AG09309 (cell line): ENCODE data around the gene NALCN.

Experiments used
- DNase-seq: peaks from one replicate; pipeline ENCODE4 v3.0.0-alpha.2; 2010; ENCODE audit warnings: low read depth
- H3K4me3 ChIP-seq: 2 replicates; pipeline ENCODE4 v1.5.1; 2011; ENCODE audit warnings: mild to moderate bottlenecking, low read depth, low read length, moderate library complexity; ENCODE audit not compliant: control insufficient read depth
- TF ChIP-seq, protein P1 (sequence below): IDR thresholded peaks from 2 replicates; pipeline ENCODE4 v1.5.1; 2011; ENCODE audit warnings: mild to moderate bottlenecking, low read depth, low read length, inconsistent platforms; ENCODE audit not compliant: insufficient read depth, control insufficient read depth; ENCODE audit errors: missing control alignments

Gene NALCN

DNA sequence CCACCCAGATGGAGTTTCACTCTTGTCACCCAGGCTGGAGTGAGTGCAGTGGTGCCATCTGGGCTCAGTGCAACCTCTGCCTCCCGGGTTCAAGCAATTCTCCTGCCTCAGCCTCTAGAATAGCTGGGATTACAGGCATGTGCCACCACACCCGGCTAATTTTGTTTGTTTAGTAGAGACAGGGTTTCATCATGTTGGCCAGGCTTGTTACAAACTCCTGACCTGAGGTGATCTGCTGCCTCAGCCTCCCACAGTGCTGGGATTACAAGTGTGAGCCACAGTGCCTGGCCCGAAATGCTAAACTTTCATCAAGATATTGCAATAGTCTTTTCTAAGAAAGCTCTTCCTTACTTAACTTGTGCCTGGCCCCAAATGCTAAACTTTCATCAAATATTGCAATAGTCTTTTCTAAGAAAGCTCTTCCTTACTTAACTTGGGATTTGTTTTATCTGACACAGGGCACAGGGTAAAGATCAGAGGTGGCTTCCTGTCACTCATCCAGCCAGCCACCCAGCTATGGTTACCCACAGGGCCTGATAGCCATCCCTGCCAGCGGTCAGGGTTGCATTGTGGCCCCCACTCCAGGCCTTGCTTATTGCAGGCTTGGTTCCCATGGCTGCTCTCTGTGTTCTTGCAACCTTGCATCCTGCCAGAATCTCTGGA lies 389.4 kb downstream of the NALCN start:
- no peak overlapping the region for H3K4me3 ChIP-seq
- DNase-seq, result no peak
- TF ChIP-seq, protein P1, sequence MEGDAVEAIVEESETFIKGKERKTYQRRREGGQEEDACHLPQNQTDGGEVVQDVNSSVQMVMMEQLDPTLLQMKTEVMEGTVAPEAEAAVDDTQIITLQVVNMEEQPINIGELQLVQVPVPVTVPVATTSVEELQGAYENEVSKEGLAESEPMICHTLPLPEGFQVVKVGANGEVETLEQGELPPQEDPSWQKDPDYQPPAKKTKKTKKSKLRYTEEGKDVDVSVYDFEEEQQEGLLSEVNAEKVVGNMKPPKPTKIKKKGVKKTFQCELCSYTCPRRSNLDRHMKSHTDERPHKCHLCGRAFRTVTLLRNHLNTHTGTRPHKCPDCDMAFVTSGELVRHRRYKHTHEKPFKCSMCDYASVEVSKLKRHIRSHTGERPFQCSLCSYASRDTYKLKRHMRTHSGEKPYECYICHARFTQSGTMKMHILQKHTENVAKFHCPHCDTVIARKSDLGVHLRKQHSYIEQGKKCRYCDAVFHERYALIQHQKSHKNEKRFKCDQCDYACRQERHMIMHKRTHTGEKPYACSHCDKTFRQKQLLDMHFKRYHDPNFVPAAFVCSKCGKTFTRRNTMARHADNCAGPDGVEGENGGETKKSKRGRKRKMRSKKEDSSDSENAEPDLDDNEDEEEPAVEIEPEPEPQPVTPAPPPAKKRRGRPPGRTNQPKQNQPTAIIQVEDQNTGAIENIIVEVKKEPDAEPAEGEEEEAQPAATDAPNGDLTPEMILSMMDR, result no peak

DNA sequence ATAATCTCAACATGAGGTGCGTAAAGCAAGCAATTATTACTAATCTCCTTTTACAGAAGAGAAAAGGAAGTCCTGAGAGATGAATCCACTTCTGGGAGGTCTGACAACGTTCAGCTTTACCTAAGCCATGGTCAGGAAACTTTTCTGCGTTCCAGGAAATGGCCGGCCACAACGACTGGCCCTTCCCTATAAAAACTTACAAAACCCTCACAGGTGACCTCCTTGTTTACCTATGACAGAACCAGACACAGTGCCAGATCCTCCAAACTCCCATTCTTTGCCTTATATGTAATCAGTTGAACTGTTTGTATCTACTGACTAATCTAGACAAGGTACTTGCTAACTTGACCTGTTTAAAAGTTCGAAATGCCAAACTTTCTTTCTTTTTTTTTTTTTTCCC lies 390.0 kb downstream of the NALCN start:
- TF ChIP-seq, protein P1, result no peak
- no peak overlapping the region for H3K4me3 ChIP-seq
- DNase-seq, result no peak

DNA sequence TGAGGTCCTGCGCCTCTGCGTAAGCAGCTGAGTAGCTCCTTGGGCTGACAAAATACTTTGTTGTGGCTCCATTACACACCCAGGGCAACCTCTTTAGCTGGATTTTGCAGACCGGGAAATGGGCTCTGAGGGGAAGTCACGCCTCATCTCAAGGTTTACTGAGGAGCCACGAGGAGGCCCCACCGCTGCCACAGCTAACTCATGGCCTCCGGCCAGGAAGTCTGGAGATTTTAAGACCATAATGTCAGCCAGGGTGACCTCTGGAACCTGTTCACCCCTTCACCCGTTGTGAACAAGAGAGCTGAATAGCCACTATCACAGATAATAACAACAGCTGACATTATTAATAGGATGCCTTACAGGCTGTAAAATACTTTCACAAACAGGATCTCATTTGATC lies 390.4 kb downstream of the NALCN start:
- no peak overlapping the region for H3K4me3 ChIP-seq
- TF ChIP-seq, protein P1, result no peak
- DNase-seq, result no peak

DNA sequence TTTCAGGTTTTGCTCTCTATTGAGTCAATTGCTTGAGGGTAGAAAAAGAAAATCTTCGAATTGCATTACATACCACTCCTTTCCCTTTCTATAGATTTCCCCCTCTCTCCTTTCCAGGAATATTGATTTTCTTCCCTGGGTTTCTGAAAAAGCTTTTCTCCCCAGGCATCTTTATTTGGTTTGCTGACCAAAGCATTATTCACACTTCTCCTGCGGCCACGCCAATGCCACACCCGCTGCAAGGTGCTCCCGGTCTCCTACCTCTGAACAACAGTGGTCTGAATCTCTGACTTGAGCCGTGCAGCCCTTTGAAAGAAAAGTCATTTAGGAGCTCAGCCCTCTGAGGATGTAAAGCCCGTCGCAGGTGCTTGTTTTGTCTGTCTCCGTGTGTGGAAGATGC lies 390.8 kb downstream of the NALCN start:
- DNase-seq, result no peak
- H3K4me3 ChIP-seq, result no peak overlapping the region
- TF ChIP-seq, protein P1, result no peak

DNA sequence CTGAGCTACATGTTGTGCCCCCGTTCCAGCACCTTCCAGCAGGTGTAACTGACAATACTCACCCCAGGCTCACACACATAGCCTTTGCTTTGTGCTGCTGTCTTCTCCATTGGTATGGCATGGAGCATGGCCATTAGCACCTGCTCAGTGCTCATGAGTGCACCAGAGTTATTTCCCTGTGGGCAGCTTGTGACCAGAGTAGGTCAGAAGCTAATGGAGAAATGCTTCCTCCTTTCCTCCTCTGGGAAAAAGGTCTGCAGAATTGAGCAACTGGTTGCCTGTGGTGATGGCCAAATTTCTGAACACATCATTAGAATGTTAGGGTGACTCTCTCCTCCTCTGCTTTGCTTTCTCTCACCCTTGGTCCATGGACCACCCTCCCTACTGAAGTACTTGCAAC lies 397.2 kb downstream of the NALCN start:
- TF ChIP-seq, protein P1, result no peak
- no peak overlapping the region for H3K4me3 ChIP-seq
- DNase-seq, result no peak

DNA sequence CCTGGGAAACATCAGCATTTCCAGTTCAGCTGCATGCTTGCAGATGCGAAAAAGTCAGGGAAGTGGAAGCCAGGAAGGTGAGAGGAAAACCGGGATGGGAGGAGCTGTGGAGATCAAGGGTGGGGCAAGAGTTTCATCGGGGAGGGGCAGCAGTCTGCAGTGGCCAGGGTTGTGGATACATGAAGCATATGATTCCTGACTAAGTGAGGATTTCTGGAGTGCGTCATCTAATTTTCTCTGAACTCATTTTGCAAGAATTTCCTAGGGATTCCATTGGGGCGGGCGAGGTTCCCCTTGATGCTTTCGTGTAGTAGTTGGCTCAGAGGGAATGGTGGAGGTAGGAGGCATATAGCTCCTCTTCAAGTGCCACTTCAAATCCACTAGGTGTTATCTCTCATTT lies 397.6 kb downstream of the NALCN start:
- no peak overlapping the region for H3K4me3 ChIP-seq
- no peak for DNase-seq
- TF ChIP-seq, protein P1, result no peak
